ENCODE measurements around the gene BPTF. TPM values are rescaled to one million over a fixed set of nuclear protein-coding genes. Genes with fewer than 3 reads are reported as not detected.

BPTF gene
- total RNA-seq, 2 donors from 2014 or later, result 60.3 to 92.3 TPM

GRCh38 chr17:67830440-67830839 lies 5.1 kb downstream of the BPTF start:
- Histone ChIP-seq H3K36me3 (no peaks in the 10 kb centered on the region), H3K27me3 (no peaks in the 10 kb centered on the region), H3K4me3 (no peak overlapping the region), H3K4me1 (peaks cover 0 to 46% of the 10 kb centered on the region in 2 donors), H3K27ac (no peak overlapping the region), H3K9me3 (no peaks in the 10 kb centered on the region)
- no peak for TF ChIP-seq CTCF (IDR thresholded peaks at IDR 0.05)
- DNase-seq (ENCODE audit: low spot score), result no peak

GRCh38 chr17:67831268-67831667 lies 6.0 kb downstream of the BPTF start:
- Histone ChIP-seq H3K27me3 (no peaks in the 10 kb centered on the region), H3K9me3 (no peaks in the 10 kb centered on the region), H3K27ac (no peak overlapping the region), H3K4me3 (no peak overlapping the region), H3K36me3 (no peaks in the 10 kb centered on the region), H3K4me1 (peaks cover 0 to 52% of the 10 kb centered on the region in 2 donors)
- TF ChIP-seq CTCF (IDR thresholded peaks at IDR 0.05), result no peak
- no peak for DNase-seq (ENCODE audit: low spot score)

- H3K4me1 ChIP-seq, result peaks cover 0 to 46% of the 10 kb centered on the region in 2 donors
- DNase-seq (ENCODE audit: low spot score), result no peak
Observed at GRCh38 chr17:67833134-67833533, 7.8 kb downstream of the BPTF start.

GRCh38 chr17:67833946-67834631 lies 8.8 kb downstream of the BPTF start:
- no peak for DNase-seq (ENCODE audit: low spot score)
- Histone ChIP-seq H3K27me3 (no peaks in the 10 kb centered on the region), H3K4me1 (peaks cover 0 to 39% of the 10 kb centered on the region in 2 donors), H3K4me3 (no peak overlapping the region), H3K9me3 (no peaks in the 10 kb centered on the region), H3K27ac (no peak overlapping the region), H3K36me3 (no peaks in the 10 kb centered on the region)
- TF ChIP-seq CTCF (IDR thresholded peaks at IDR 0.05), result no peak

More at GRCh38 chr17:67833134-67833533, 7.8 kb downstream of the BPTF start:
- no peak for TF ChIP-seq CTCF (IDR thresholded peaks at IDR 0.05)
- Histone ChIP-seq H3K27ac (no peak overlapping the region), H3K9me3 (no peaks in the 10 kb centered on the region), H3K4me3 (no peak overlapping the region), H3K36me3 (no peaks in the 10 kb centered on the region), H3K27me3 (no peaks in the 10 kb centered on the region)

- no peaks in the 10 kb centered on the region for H3K27me3 ChIP-seq
- H3K4me1 ChIP-seq, result peaks cover 0 to 34% of the 10 kb centered on the region in 2 donors
- no peaks in the 10 kb centered on the region for H3K36me3 ChIP-seq
- no peaks in the 10 kb centered on the region for H3K9me3 ChIP-seq
- no peak overlapping the region for H3K27ac ChIP-seq
- H3K4me3 ChIP-seq, result no peak overlapping the region
- no peak for DNase-seq (ENCODE audit: low spot score)
- no peak for TF ChIP-seq CTCF (IDR thresholded peaks at IDR 0.05)
Observed at GRCh38 chr17:67834634-67835033, 9.3 kb downstream of the BPTF start.
